Activated naive CD8-positive, alpha-beta T cell treated with anti-CD3 and anti-CD28 coated beads, Interleukin-2, amount 50 U/mL, for 16 hours (primary cell): ENCODE results near the gene NPC1.
"Not testable (repeated sequence)": the region's sequence is repeated elsewhere in the genome, so short reads cannot be mapped to it uniquely, and the experiment has no call there.

Source experiments
- DNase-seq: peaks from one replicate; pipeline ENCODE4 v3.0.0-alpha.2; 2020; ENCODE audit warnings: low read depth, low spot score

The NPC1 gene

DNA sequence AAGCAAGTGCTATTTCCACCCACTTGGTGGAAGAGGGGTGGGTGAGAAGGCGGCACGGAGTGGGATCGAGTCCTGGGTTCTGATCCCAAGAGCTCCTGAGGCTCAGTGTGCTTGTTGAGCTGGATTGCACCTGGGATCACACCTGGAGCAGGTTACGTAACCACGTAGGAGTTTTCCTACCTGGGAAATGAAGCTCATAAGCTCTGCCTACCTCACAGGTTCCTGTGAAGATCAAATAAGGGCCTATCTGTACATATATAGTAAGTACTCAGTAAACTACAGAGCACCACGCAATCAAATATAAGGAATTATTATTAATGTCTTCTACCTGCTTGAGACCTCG lies 11.0 kb downstream of the NPC1 start:
- DNase-seq: no peak

- DNase-seq: no peak
Measured at GRCh38 chr18:23574611-23575308, 11.5 kb downstream of the NPC1 start.

GRCh38 chr18:23573626-23574431 lies 12.5 kb downstream of the NPC1 start:
- DNase-seq: no peak

GRCh38 chr18:23573020-23573419 lies 13.3 kb downstream of the NPC1 start:
- DNase-seq: no peak

DNA sequence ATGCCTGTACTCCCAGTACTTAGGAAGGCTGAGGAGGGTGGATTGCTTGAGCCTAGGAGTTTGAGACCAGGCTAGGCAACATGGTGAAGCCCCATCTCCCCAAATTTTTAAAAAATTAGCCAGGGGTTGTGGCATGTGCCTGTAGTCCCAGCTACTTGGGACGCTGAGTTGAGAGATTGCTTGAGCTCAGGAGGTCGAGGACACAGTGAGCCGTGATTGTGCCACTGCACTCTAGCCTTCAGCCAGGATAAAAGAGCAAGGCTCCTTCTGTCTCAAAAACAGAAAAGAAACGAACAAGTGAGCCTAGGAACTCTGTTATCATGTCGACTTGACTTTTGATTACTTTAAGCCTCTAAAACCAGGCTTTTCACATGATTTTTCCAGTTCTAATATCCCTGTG lies 13.7 kb downstream of the NPC1 start:
- DNase-seq: no peak

DNA sequence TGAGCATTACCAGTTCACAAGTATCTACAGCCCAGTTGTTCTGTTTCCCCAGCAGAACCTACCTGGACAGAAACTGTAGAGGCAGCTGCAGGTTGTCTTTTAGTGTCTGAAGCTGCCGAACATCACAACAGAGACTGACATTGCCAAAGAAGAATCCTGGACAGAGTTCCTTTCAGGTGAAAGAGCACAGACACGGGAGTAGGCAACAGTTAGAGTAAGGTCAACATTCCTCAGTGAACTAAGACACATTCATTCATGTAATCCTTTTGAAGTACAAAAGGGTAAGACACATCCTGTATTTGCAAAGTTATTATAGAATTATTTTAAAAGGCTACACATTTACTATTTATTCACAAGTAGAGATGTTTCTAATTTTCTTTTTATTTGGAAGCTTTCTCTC lies 14.3 kb downstream of the NPC1 start:
- DNase-seq: no peak

GRCh38 chr18:23570912-23571504 lies 15.3 kb downstream of the NPC1 start:
- DNase-seq: no peak

DNA sequence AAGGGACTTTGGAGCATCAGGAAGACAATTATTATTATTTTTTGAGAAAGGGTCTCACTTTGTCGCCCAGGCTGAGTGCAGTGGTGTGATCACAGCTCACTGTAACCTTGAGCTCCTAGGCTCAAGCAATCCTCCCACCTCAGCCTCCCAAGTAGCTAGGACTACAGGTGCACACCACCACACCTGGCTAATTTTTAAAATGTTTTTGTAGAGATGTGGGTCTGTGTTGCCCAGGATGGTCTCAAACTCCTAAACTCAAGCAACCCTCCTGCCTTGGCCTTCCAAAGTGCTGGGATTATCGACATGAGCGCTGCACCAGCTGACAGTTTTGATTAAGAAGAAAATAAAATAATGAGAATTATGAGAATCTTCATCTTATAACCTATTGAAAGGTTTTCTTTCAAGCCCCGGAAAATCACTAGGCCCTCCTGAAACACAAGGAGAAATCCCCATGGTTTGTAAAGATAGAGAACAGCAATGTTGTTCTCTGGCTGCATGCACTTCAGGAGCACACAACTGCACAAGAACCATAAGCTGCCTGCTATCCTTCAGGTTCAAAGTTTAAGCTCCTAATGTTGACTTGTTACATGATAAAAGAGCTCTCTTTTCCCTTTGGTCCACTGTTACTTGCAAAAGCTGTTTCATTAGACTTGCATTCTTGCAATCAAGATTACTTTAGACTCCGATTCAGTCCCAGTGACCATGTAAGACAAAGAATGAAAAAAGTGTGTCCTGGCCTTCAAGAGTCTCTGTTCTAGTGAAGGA lies 16.8 kb downstream of the NPC1 start:
- no peak for DNase-seq

DNA sequence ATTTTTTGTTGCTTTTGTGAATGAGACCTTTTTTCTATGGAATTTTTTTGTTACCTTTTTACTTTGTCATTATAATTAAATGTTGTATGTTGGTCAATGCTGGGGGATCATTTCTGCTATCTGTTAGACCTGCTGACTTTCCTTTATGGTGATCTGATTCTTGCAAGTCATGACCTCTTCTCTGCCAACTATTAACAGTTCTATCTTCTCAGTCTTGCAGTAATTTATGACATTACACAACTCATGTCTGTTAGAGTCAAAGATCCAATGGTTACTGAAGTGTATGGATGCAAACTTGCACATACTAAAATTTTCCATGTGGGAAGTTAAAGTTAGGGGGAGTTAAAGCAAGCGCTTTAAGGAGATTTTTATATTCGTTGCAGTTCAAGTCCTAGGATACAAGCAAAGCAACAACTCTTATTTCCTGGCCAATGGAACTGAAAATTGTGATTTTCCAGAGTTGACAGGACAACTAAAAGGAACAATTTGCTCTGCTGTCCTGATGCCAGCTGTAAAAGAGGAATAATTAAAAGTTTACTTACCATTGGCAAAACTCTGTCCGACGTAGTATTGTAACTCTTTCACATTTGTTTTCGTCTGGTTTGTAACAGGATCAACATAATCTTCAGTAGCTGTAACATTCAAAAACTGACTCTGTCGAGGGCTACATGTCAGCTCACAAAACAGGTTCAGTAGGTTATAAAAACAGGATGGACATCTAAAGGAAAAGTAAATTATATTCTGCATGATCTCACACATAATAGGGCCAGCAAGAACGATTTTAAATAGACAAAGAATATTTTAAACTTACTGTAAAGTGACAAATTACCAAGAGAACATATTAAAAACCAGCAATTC lies 17.8 kb downstream of the NPC1 start:
- DNase-seq: no peak

- DNase-seq: no peak
Measured at GRCh38 chr18:23567671-23568070, 18.6 kb downstream of the NPC1 start.

DNA sequence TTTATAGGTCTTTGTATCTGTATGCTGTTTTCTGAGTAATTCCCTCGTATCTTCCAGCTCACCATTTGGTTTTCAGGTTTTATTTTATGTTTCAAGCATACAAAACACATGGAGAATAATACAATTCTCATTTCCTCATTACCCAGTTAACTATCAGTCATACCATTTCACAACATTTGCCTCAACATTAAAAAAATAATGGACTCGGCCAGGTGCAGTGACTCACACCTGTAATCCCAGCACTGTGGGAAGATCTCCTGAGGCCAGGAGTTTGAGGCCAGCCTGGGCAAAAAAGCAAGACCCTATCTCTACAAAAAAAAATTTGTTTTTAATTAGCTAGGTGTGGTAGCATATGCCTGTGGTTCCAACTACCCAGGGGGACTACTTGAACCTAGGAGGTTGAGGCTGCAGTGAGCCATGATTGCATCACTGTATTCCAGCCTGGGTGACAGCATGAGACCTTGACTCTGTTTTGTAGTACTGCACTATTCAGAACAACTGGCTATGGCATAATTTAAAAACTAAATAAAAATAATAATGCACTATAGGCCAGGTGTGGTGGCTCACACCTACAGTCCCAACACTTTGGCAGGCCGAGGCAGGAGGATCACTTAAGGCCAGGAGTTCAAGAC lies 20.3 kb downstream of the NPC1 start:
- no peak for DNase-seq

GRCh38 chr18:23563377-23564043 lies 22.8 kb downstream of the NPC1 start:
- DNase-seq: no peak

GRCh38 chr18:23560186-23560585 lies 26.1 kb downstream of the NPC1 start:
- DNase-seq: no peak

DNA sequence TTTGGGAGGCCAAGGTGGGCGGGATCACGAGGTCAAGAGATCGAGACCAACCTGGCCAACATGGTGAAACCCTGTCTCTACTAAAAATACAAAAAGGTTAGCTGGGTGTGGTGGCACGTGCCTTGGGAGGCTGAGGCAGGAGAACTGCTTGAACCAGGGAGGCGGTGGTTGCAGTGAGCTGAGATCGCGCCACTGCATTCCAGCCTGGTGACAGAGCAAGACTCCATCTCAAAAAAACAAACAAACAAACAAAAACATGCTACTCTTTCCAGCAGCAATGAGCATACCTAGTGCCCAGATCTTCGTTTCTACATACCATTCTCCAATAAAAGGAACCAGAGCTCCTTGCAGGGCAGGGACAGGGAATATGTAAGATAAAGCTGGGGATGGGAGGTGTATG lies 28.8 kb downstream of the NPC1 start:
- not testable (repeated sequence) for DNase-seq

- no peak for DNase-seq
Measured at GRCh38 chr18:23556145-23556780, 30.0 kb downstream of the NPC1 start.

DNA sequence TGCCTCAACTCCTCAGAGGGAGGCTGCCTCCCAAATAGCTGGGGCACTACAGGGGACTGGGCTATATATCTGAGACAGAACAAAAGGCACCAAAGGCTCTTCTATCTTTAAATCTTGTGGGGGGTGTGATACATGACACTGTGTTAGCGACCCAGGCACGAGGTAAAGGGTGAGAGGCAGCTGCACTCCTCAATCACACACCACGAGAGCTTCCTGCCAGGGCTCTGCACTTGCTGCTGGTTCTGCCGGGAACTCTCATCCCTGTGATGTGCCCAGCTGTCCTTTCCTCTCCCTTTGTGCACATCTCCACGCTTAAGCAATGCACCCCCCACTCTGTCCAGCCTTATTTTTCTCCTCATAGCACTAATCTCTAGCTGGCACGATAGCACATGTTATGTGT lies 32.4 kb downstream of the NPC1 start:
- no peak for DNase-seq

DNA sequence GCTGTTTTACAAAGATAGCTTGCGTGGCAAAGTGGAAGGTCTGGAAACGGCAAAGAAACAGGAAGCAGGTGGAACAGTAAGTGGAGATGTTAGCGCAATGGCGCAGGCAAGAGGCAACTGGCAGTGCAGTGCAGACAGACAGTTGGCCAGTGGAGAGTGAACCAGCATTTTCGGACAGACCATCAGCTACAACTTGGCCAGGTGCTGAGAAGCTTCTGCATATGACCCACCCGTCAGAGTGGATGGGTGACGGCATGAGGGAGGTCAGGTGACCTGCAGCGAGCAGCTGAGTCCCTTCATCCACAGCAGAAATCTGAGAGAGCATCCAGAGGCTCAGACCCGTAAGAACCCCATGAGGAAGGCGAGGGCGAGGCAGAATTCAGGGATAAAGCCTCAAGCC lies 33.8 kb downstream of the NPC1 start:
- DNase-seq: no peak

- no peak for DNase-seq
Measured at GRCh38 chr18:23551978-23552377, 34.3 kb downstream of the NPC1 start.

- no peak for DNase-seq
Measured at GRCh38 chr18:23550898-23551297, 35.4 kb downstream of the NPC1 start.

DNA sequence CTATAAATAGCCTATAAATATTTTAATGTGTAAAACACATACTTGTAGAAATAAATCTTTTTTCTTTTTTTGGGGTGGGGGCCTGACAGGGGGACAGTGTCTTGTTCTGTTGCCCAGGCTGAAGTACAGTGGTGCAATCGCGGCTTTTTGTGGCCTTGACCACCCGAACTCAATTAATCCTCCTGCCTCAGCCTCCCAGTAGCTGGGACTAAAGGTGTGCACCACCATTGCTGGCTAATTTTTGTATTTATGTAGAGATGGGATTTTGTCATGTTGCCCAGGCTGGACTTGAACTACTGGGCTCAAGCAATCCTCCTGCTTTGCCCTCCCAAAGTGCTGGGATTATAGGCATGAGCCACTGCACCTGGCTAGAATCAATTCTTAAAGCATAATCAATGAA lies 37.6 kb downstream of the NPC1 start:
- no peak for DNase-seq
